Stimulated activated CD8-positive, alpha-beta memory T cell treated with anti-CD3 and anti-CD28 coated beads, Interleukin-15, amount 100 ng/mL, for 48 hours (primary cell): ENCODE measurements around the gene LRRK1.

Experiments
- DNase-seq, 2 donors: peaks; one replicate each; pipeline ENCODE4 v3.0.0-alpha.2; 2020; ENCODE audit warnings: low read depth in 2 of 2

The LRRK1 gene

DNA sequence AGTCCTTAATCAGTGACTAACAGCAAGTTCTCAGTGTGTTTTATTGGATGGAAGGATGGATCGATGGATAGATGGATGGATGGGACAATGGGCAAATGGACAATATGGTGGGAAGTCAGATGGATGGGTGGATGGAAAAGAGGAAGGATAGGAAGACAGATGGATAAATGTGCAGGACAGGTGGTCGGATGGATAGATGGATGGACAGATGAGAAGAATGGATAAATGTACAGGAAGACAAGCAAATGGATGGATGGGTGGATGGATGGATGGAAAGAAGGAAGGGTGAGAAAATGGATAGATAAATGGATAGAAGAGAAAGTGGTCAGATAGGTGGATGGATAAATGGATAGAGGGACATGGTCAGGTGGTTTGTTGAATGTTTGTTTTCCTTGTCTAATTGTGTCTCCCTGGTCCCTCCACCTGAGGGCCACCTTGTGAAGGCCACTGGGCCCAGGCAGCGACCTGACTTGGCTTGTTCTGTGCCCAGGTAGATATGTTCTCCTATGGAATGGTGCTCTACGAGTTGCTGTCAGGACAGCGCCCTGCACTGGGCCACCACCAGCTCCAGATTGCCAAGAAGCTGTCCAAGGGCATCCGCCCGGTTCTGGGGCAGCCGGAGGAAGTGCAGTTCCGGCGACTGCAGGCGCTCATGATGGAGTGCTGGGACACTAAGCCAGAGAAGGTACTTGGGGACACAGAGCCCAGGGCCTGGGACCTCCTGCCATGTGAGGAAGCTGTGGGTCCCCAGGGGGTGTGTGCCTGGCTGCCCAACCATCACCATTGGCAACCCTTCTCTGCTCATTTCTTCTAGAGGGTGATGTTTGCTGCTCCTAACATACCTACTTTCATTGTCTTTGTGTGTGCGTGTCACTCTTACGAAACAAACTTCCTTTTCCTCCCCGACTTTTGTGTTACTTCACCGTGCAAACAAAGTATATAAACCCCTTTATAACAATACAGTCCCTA, 137.5 kb downstream of the LRRK1 start:
- no peak for DNase-seq

DNA sequence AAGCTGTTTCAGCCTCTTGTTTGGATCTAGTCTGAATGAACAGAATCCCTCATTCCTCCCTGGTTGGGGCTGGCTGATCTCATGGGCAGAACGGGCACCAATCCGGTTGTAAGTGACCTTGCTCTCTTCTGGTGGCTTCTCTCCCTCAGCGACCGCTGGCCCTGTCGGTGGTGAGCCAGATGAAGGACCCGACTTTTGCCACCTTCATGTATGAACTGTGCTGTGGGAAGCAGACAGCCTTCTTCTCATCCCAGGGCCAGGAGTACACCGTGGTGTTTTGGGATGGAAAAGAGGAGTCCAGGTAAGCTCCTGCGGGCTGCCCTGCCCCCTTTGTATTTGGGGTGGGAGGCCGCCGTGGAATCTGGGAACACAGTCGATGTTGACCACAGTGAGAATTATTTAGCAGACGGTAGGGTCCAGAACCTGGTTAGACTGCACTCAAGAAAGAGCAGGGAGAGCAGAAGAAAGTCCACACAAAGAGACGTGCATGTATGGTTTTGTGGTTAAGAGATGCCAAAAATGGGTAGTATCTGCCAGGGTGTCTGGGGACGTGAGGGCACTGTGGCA, 138.8 kb downstream of the LRRK1 start:
- DNase-seq, result no peak

DNA sequence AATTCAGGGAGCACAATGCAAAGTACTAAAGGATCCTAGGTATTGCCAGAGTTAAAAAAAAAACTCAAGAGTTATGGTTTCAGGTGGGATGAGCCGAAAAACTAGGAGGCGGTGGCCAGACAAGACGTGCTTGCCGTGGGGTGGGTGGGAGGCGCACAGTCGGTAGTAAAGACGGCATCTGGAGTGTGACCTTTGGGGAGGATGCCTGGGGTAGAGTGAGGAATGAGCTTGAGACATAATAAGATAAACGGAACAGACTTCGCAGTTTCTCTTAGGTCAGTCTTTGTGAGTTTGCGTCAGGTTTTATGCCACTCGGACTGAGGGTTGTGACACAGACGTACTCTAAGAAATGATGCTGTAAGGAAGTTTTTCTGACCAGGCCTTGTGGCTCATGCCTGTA, 139.6 kb downstream of the LRRK1 start:
- DNase-seq, result no peak

DNA sequence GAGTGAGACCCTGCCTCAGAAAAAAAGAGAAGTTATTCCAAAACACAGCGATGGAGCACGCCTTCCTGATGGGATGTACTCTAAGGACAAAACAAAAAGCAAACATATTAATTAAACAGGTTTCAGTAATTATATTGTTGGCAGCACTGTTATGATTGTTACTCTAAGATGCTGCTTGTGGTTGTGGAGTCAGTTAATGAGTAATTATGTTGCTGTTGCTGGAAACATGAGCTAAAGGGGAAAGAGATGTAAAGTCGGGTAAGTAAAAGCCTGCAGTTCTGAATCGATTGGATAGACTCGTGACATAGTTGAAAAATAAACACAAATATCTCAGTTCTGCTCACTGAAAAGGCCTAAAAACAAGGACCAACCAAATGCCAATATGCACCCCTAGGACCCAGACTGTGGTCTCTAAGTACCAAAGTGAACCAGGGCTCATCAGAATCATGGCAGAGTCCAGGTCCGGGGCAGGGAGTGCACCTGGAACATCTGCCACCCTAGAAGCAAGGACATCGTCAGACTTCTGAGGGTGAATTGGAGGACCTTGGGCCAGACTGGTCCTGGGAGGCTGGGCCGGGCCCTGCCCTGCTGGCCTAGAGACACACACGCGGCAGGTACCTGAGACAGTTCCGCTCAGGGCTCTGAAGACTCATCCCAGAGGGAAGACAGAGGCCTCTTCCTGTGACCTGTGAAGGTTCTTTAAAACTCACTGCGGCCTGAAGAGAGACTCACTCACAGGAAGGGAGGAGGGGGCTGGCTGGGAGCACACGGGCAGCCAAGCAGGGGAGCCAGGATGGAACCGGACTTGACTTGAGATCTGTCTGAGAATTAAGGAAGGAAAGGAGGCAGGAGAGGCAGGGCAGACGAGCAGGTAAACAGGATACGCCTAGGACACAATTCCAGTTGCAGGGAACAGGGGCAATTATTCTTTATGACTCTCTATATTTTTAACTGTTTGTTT, 140.5 kb downstream of the LRRK1 start:
- no peak for DNase-seq

DNA sequence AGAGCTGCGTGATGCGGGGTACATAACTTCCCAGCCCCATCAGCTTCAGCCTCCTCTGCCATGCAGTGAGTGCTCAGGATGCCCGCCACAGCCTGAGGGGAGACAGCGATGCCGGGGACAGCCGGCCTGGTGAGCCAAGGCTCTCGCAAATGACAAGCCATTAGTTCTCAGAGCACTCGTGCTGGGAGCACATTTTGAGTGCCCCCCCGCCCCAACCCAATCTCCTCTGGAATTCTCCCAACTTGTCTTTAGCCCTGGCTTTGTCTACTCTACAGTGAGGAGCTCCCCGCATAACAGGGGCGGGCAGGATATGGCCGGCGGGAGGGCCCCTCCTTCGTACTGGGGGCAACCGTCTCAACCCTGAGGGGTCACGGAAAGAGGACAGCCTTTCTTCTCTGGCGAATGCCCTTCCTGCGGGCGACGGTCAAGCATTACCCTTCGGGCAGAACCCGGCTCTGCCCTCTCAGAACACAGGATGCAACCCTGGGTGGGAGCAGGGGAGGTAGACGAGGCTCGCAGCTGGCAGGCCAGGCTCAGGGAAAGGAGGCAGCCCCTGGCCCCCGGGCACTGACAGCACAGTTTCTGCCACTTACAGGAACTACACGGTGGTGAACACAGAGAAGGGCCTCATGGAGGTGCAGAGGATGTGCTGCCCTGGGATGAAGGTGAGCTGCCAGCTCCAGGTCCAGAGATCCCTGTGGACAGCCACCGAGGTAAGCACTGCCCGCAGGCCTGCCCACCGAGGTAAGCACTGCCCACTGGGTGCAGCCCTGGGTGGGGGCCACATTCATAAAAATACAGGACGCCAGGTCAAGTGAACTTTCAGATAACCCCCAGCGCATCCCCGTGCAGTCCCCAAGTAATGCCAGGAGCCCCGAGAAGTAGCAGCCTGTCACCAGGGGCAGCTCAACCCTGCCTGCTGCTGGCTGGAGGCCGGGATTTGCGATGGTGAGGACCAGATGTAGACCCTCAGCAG, 141.7 kb downstream of the LRRK1 start:
- DNase-seq, result no peak

DNA sequence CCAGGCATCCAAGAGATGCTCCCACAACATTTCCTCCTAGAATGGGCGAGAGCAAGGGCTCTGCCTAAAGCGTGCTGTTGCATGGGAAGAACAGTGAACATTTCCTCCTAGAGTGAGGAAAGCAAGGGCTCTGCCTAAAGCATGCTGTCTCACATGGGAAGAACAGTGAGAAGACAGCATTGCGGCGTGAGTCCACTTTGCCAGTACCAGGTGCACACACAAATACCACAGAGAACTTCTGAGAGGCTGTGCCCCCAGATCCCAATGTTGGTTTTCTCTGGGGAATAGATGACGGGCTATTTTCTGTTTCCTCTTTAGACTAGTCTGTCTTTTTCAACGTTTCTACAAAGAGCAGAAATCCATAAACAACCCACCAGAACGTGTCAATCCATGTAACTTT, 142.9 kb downstream of the LRRK1 start:
- no peak for DNase-seq

DNA sequence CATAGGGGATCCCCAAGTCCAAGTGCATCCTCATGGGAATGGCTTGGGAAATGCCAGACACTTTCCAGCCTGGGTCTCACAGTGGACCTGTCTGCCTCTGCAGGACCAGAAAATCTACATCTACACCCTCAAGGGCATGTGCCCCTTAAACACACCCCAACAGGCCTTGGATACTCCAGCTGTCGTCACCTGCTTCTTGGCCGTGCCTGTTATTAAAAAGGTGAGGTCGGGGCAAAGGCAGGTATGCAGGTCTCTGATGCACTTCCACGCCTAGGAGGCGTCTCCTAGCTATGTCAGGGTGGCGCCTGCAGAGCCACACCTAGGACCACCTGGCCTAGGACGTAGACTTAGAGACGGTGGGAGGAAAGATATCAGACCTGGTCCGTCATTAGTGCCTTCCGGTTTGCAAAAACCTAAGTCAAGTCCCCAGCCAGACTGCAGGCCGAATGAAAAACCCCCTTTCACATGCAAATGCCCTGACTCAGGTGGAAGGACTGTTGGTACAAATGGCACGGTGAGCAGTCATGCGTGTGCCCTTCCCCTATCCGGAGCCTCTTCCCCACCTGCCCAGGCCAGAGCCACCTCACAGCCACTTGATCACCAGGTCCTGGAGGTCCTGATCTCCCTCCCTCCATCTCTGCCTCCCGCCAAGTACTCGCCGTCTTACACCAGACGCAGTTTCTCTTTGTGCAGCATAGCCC, 143.5 kb downstream of the LRRK1 start:
- no peak for DNase-seq

DNA sequence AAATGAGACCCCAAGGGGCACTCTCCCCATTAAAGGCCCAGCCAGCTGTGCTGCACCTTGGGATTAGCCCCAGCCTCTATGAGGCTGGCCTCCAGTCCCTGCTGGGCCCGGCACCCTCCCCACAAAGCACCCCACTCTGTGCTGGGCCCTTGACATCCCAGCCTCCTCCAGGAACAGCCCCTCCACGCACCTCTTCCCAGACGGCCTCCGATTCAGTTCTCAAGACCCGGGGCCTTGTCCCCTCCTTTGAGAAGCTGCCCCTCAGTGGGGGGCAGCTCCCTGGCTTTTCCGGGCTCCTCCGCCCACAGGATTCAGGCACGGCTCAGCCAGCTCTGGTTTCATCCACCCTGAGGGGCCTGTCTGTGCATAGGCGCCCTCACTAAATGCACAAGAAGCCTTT, 144.1 kb downstream of the LRRK1 start:
- DNase-seq, result no peak

DNA sequence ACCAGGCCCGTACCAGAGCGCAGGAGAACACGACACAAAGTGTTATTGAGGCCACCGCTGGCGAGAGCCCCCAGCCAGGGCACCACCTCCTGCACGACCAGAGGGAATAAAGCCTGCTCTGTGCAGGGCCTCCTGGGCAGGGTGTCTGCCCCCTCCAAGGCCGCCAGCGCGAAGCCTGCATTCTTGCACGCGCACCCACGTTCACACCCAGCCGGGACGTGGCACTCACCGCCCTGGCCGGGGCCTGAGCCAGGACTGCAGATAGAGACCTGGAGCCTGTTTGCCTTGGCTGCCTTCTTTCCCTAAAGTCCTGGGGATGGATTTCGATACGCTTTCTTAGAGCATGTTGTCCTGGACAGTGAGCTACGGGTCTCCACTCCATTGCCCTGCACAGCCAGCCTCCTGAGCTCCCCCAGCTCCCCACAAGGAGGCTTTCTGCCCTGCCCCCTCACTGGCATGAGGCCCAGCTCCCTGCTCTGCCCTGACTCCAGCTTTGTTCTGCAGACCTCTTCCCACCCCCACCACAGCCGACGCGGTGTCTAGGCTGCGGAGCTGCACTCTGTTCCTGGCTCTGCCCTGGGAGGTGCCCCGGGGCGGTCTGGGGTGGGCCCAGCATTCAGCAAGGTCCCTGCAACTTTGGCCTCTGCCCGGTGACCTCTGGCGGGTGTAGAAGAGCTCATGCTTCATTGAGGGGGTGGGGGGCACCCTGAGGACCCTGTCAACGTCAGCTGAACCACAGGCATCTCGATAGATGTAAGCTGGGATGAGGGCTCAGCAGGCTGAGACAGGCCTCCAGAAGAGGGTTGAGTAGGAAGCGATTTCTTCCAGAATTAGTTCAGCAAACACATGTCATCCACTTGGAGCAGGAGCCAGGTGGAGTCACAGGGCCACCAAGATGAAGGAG, 145.0 kb downstream of the LRRK1 start:
- no peak for DNase-seq

DNA sequence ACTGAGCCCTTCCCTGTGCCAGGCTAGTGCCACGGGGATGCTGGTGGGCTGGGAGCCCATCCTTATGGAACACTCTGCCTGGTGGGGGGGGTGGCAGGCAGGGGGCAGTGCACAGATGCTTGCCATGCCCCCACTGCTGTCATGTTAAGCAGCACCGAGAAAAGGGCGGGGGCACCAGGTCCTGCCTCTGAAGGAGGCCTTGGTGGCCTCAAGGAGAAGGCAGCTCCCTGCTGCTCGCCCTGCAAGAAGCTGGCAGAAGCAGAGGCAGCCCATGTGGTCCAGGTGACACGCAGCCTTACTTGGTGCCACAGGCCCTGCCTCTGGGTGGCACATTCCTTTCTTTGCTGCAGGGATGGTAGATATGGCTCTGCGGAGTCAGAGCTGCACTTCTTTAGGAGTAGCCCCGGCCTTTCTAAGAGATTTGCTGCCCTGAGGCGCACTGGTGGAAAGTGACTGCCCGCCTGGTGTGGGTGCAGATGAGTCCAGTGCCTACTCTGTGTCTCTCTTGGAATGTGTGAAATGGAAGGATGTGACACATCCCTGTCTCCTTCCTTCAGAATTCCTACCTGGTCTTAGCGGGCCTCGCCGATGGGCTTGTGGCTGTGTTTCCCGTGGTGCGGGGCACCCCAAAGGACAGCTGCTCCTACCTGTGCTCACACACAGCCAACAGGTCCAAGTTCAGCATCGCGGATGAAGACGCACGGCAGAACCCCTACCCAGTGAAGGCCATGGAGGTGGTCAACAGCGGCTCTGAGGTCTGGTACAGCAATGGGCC, 145.8 kb downstream of the LRRK1 start:
- DNase-seq, result no peak

DNA sequence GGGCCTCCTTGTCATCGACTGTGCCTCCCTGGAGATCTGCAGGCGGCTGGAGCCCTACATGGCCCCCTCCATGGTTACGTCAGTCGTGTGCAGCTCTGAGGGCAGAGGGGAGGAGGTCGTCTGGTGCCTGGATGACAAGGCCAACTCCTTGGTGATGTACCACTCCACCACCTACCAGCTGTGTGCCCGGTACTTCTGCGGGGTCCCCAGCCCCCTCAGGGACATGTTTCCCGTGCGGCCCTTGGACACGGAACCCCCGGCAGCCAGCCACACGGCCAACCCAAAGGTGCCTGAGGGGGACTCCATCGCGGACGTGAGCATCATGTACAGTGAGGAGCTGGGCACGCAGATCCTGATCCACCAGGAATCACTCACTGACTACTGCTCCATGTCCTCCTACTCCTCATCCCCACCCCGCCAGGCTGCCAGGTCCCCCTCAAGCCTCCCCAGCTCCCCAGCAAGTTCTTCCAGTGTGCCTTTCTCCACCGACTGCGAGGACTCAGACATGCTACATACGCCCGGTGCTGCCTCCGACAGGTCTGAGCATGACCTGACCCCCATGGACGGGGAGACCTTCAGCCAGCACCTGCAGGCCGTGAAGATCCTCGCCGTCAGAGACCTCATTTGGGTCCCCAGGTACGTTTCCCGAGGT, 146.5 kb downstream of the LRRK1 start:
- no peak for DNase-seq

DNA sequence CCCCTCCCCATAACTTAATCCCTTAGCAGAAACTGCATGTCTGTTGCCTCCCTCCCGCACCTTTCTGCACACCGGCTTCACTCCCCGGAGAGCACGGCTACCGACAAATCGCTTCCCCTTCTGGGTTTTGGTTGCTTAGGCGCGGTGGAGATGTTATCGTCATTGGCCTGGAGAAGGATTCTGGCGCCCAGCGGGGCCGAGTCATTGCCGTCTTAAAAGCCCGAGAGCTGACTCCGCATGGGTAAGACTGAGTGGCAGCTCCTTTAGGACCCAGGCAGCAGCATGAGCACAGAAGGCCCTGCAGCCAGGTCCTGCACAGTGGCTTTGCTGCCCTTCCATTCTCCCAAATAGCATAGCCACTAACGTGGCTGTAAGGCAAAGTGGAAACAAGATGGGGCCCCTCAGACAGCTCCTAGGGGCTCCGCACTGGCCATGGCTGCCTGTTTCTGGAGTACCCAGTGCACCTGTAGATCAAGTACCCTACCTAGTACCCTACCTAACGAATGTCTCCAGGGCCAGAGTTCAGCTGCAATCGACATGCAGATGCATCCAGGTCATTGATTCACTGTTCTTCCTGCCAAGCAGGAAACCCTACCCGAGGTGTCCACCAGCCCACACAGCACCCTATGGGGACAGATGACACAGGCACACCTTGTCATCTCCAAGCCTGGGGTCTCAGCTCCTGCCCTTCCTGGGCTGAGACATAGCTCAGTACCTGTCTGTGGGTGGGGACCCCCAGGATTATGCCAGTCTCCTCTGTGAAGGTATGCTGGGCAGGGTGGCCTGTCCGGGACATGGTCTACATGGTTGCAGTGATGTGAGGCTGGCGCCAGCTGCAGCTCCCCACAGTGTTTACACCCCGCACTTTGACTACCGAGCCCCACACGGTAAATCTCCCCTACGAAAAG, 147.6 kb downstream of the LRRK1 start:
- no peak for DNase-seq

DNA sequence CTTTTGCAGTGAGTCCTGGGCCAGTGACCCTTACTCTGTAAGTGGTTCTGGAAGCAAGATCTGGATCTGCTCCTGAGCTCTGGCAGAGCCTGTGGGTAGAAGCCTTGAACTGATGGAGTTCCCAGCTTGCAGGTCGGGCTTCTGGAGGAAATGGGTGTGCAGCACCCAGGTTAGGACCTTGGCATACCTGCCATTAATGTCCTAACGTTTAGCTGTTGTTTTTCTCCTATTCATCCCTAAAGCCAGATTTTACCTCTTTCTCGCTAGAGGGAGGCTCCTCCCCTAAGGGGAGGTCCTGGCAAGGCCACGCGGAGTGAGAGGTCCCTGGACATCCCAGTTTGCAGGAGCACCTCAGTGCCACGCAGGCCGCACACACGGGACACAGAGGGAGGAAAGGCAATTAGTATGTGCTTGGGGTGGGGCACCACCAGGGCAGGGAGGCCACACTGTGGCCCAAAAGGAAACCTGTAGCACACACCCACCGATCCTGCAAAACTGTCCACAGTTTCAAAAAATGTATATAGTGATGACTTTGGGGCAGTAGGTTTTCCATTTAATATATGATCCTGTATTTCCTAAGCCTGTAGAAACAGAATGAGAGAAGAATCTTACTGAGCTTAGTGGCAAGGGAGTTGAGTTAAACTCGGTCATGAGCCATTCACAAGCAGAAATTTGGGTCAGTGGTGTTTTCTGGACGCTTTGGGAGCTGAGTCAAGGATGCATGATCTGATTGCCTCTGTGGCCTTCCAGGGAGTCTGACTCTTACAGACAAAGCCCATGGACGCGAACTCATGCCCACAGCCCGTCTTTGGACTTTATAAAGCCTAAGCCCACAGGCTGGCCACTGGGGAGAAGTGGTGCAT, 148.7 kb downstream of the LRRK1 start:
- DNase-seq, result no peak

DNA sequence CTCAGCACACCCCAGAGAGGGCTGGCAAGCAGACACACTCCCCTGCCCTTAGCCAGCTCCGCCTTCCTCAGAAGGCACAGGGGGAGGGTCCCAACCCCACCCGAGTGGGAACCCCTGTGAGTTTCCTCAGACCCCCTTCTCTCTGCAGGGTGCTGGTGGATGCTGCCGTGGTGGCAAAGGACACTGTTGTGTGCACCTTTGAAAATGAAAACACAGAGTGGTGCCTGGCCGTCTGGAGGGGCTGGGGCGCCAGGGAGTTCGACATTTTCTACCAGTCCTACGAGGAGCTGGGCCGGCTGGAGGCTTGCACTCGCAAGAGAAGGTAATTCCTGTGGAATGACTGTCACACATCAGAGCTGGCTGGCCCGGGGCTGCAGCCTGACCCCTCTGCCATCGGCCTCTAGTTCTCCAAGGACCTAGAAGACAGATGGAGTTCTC, 149.4 kb downstream of the LRRK1 start:
- DNase-seq, result no peak

DNA sequence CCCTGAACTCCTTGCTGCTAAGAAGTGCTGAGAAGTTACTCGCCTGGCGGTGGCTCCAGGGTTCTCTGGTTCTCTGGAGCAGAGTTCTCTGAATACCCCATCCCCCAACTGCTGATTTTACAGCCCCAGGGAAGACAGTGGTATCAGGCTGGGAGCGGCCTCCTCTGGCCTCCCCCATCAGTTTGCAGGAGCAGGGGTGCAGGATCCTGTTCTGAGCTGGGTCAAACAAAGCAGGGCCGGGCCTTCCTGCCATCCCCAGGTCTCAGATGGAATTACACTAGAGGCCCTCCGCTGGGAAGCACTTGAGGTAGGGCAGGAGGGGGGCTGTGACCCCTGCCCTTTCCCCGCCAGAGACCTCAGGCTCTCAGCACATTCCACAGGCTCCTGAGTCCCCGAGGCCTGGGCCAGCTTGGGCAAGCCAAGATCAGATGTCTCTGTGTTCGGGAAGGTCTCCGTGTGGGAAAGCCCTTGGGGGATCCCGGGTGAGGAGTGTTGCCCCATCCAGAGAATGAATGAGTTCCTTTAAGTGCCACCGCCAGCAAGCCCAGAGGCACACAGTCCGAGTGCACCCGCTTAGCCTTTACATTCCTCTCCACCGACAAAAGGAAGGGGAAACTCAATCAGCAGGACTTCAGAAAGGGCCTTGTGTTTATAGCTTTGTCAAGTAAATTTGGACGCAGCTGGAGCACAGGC, 149.9 kb downstream of the LRRK1 start:
- no peak for DNase-seq
